ENCODE data around the gene BUB1B. TPM values are rescaled to one million over a fixed set of nuclear protein-coding genes. Genes with fewer than 3 reads are reported as not detected.

Gene BUB1B
- total and polyA plus RNA-seq, 9 of the 15 experiments (the other 6 are each of a cell fraction or from before 2014, with no cell fraction given) = 28.7 to 113 (median 82.2) TPM

DNA sequence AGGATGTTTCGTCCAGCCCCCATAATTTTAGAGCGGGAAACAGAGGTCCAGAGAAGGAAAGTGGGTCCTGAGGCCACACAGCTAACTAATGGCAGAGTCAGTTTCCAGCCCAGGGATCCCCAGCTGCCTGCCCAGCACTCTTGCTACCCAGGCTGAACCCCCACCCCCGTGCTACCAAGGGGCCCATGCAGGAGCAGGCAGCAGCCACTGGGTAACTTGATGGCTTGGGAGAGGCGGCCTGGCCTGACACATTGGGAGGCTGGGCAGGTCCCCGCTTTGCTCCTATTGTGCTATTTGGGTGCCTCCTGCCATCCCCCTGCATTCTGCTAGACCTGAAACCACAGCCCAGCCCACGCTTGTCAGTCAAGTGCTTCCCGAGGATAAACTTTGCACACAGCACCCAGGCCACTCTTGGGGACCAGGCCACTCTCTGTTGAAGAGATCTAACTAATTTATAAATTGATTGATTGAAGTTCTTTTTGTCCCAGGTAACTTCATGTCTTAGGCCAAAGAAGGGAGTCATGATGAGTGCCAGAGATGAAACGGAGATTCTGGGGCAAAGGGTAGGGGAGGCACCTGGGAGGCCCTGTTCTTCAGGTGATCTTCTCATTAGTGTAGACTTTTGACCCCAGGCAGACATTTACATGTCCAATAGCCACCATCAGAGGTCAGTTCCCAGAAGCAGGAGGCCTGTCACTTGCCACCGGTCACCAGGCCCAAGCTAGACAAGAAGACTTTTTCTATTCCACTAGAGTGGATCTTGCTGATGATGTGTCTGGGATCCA is 85.0 kb downstream of the BUB1B start (continued):
- TF ChIP-seq CSDE1 (IDR thresholded peaks at IDR 0.05) = no peak
- TF ChIP-seq RFX5 (IDR thresholded peaks at IDR 0.05; ENCODE audit: low read depth, low read length) = no peak
- TF ChIP-seq RBM39 (optimal IDR thresholded peaks at IDR 0.05; ENCODE audit: low read depth, low read length) = no peak

DNA sequence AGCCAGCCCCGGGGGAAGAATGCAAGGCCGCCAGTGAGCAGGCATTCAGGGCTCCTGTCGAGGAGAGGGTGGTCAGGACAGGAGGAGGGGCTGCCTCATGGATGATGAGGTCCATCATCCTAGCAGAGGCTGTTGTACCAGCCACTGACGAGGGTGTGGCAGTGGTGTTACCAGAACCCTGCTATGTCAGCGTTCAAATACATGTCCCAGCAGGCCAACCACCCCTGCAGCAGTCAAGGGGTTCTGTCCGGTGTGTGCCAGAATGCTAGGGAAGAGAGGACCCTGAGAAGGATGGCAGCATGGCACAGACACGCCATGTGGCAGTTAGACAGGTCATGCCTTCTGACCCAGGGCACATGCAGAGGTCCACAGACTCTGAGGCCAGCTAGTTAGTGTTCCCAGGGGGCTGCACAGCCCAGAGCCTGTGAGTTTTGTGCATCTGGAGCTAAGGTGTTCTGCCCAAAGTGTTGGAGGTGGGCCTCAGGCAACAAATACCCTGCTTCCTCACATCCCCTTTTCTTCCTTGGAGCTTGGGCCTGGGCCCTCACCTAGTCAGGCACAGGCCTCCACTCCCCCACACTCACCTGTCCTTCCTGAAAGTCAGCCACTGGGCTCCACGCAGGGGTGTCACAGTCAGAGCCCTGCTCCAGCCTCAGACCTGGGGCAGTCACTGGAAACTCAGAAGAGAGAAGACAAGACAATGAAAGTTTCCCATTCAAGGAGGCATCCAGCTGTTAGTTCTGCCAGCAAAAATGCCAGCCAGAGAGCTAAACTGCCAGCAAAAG is 85.8 kb downstream of the BUB1B start:
- H3K36me3 ChIP-seq (ENCODE audit: control insufficient read depth, insufficient read depth, low read length) = no peaks in the 10 kb centered on the region
- no peaks in the 10 kb centered on the region for H3K9me3 ChIP-seq (replicated peaks; ENCODE audit: control insufficient read depth, insufficient read depth, low read depth, low read length)
- no peaks in the 10 kb centered on the region for H3K9me1 ChIP-seq (ENCODE audit: control insufficient read depth, insufficient read depth, low read length)
- ChIA-PET CTCF (ENCODE audit: low intra/inter-chr PET ratio) (no interaction called here), POLR2A (interaction anchor here (0.6 to 1.7 kb wide), 5 partner anchors 9 to 386 kb away, joined by 3 to 4 read pairs (median 3); no protein-coding TSS in a partner anchor)
- peaks cover 20% of the 10 kb centered on the region in 2 experiments; a peak in 4 of 5 replicates for H3K4me1 ChIP-seq (replicated peaks in 1 of 2; ENCODE audit: control insufficient read depth in 2 of 2, insufficient read depth in 2 of 2, low read length in 2 of 2)
- H3K27ac ChIP-seq (ENCODE audit: extremely low read depth, low read depth, low read length) = no peak overlapping the region
- intact Hi-C loops (cut with micrococcal nuclease) = no loop called here
- no TSS peak for BruUV-seq (replicated peaks)
- ATAC-seq (no peak), FAIRE-seq (no peak), DNase-seq (ENCODE audit: extremely low read depth in 1 of 4, low spot score in 3 of 4) (no peak)
- H3K27me3 ChIP-seq (ENCODE audit: control insufficient read depth in 2 of 2, insufficient read depth in 2 of 2, low read length in 2 of 2) = peaks cover 0 to 23% of the 10 kb centered on the region in 2 experiments; a peak in 2 of 5 replicates
- no peak overlapping the region for H3K4me3 ChIP-seq
- in situ Hi-C loops (cut with MboI) = no loop called here
- H2AFZ ChIP-seq (ENCODE audit: low read depth, low read length) = no peak overlapping the region
- whole genome bisulfite sequencing (ENCODE audit: insufficient coverage, low coverage, missing lambda C conversion rate) = 41% methylated on average over 8 of the region's 8 CpGs
- no peak overlapping the region for H3K4me2 ChIP-seq (ENCODE audit: insufficient read depth, low read length)
- TF ChIP-seq ZNF146 (CRISPR knock-in tag; IDR thresholded peaks at IDR 0.05; ENCODE audit: unreplicated experiment) (no peak), JUNB (CRISPR knock-in tag; conservative IDR thresholded peaks at IDR 0.05) (no peak)
- H3K9ac ChIP-seq (ENCODE audit: insufficient read depth in 1 of 2, low read depth in 2 of 2, low read length in 2 of 2) = no peak overlapping the region
- H3K79me2 ChIP-seq (ENCODE audit: control insufficient read depth, insufficient read depth, low read length) = no peaks in the 10 kb centered on the region
- no peaks in the 10 kb centered on the region for H4K20me1 ChIP-seq (replicated peaks; ENCODE audit: control insufficient read depth, insufficient read depth, low read length)

All from K562 (cell line).